HG03064 (cell line): ENCODE results near the gene ABCA9.

Experiments
- ATAC-seq: cut with Tn5 transposase; IDR thresholded peaks from one replicate; pipeline ENCODE4 v1.9.1; 2021; ENCODE audit warnings: low read depth; ENCODE audit not compliant: unreplicated experiment

The ABCA9 gene

DNA sequence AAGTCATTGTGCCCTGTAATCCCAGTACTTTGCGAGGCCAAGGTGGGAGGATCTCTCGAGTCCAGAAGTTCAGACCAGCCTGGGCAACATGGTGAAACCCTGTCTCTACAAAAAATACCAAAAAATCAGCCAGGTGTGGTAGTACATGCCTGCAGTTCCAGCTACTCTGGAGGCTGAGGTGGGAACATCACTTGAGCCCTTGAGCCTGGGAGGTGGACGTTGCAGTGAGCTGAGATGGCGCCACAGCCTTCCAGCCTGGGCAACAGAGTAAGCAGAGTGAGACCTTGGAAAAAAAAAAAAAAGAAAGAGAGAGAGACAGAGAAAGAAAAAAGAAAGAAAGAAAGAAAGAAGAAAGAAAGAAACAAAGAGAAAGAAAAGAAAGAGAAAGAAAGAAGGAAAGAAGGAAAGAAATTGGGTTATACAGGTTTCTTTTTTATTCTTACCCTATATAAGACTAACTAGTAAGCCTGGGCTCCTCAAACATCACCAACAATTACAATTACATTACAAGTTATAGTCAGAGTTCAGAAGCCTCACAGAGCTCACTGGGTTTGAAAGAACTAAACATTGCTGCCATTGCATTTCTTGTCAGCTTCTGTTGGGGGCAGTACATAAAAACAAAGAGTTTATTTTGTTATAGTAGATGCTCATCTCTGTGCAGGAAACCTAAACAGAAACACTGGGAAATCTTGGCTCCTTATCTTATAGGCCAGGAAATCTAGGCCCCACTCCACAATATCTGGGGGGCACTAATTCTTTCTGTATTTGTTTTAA is 6.7 kb upstream of the ABCA9 start:
- ATAC-seq, result no peak

DNA sequence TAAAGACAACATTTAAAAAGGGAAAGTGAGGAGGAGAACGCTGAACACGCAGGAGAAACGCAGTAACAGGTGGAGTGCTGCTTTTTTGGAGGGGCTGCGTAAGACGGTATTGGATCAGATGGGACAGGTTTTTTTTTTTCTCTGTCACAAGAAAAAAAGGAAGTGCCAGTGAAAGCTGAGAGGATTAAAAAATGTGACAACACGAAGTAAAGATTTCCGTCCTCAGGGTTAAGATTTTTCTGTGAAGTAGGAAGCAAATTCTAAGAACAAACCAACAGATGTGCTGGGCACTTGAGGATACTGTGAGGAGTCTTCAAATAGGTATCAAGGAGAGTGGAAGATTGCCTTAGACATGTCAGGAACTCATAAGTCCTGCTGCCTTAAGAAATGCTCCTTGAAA is 5.8 kb upstream of the ABCA9 start:
- ATAC-seq, result no peak

DNA sequence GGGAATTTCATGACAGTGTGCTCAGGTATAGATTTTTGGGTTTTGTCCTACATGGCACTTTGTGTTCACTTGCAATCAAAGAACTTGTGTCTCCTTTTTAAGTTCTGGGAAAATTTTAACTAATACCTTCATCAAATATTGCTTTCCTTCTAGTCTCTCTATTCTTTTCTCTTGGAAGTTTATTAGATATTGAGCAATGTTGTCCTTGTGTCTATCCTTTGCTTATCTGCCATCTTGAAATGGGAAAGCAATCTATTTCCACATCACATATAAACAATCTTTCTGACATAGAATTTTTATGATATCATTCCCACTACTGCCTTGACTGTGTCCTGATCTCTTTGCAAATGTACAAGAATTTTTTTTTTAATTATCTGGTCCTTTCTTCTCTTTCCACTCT is 4.4 kb upstream of the ABCA9 start:
- no peak for ATAC-seq

DNA sequence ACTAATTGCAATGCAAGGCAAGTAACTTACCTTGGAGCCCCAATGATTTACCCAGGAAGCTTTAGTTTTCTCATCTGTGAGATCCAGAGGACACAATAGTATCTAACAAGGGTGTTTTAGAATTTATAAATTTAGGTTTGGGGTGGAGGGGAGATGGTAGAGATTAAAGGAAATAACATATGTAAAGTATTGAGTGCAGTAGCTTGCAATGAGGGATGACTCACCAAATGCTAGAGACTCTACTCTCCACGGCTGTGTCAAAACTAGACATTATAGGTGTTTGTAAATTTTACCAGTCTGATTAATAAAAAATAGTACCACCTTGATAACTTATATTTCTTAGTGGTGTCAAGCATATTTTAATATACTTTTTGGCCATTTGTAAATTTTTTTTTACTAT is 3.7 kb upstream of the ABCA9 start:
- no peak for ATAC-seq

DNA sequence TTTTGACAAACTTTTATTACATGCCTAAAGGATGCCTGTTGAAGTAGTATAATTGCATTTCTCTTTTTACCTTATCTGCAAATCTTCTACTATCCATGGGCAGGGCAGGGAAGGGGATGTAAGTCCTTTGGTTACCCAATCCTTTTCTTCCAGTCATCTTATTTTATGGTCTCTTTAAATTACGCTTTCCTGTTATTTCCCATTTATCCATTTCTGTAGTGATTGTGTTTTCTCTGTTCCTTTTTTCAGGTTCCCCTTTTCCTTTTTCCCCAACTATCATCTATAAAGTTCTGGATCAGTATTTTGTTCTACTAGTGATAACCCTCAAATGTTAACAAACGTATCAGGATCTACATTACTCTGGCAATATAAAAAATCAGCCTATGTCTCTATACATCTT is 3.3 kb upstream of the ABCA9 start:
- ATAC-seq, result no peak

DNA sequence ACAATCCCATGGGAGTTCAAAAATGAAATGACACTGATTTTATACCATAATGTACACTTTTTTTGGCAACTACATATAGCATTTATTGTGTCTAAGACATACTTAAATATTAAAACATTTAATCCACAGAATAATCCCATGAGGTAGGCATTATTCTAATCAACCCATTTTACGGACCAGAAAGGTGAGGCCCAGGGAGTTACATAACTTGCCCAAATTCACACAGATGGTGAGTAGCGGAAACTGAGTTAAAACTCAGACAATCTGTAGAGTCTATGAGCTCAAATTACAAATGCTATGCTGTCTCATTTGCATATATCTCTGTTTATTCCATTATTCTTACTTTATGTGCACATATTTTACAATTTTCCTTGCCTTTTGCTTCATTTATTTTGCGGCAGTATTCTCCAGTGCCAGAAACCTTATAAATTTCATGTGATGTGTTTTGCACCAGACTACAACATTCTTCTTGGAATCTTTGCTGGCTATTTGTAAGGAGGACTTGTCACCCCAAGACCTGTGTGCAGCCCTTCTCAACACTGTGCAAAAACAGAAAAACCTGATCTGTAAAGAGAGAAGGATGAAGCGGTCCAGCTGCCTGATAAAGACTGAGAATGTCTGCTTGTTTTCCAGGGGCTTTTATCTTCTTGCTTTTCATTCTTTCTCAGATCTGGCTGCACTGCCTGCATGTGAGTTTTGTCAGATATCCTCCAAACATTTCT is 2.3 kb upstream of the ABCA9 start:
- ATAC-seq, result no peak

DNA sequence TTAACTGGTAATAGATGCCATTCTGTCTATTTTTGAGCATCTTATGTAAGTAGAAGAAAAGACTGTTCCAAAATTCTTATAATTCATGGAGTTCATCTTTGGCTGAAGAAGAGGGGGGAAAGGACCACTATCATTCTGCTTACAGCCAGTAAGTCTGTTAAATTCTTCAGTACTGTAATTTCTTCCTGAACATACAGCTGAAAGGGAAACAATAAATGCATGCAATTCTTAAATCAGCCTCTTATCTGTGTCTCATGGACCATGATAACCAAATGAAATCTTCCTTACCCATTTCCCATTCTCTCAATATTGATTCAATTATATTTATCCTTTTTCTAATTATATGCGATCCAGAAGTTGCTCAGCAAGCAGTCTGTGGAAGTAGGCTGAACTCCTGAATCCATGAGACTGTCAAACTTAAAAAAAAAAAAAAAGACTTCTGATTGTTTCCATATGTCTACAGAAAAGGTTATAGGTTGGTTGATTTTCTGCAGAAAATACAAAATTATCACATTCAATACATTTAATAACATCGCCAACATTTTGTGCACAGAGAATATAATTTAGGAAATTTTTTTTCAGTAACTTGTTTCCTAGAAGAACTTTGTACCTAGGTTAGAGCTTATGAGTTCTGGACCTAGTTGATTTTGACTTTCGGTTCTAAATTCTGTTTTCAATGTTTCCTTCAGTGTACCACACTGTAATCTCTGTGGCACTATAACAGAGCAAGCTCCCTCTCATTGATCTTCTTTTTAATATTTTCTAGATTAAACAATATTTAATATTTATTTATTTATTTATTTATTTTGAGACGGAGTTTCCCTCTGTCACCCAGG is 1.2 kb upstream of the ABCA9 start:
- no peak for ATAC-seq

DNA sequence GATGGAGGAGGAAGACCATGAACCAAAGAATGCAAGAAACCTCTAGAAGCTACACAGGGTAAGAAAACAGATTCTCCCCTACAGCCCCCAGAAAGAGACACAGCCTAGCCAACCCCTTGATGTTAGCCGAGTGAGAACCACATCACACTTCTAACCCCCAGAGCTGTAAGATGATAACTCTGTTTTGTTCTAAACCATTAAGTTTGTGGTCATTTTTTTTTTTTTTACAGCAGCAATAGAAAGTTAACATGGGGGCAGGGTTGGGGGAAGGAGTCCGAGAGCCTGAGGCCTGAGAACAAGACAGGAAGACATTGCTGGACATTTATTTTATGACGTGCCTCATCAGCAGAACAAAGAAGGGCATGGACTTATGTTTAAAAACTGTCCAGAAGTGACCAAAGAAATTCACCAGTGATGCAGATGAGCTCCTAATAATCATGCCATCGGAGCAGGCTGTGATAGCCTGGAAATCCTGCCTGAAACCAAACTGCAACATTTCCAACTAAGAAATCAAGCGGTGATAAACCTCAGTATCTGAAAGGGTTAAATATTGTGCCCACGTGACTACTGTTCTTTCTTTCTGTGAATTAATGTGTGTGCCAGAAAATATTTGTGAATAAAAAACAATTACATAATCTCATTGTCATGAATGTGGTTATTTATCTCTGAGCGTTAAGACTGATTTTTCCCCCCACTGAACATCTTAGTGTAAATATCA is 1.1 kb downstream of the ABCA9 start:
- no peak for ATAC-seq

DNA sequence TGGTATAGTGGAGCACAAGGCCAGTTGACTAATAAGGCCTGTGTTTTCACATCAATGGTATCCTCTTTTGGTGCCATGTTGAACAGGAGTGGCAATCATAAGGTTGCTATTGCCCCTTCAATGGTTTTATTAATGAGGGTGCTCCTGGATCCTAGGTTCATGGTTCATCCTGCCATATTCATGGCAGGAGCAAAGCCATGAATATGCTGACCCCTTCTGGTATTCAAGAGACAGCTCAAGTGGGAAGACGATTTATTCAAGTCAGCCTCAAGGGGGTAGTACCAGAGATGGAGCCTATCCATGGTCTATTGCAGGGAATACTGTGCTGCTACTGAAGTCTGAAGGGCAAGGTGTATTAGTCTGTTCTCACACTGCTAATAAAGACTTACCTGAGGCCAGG is 2.6 kb downstream of the ABCA9 start:
- no peak for ATAC-seq

DNA sequence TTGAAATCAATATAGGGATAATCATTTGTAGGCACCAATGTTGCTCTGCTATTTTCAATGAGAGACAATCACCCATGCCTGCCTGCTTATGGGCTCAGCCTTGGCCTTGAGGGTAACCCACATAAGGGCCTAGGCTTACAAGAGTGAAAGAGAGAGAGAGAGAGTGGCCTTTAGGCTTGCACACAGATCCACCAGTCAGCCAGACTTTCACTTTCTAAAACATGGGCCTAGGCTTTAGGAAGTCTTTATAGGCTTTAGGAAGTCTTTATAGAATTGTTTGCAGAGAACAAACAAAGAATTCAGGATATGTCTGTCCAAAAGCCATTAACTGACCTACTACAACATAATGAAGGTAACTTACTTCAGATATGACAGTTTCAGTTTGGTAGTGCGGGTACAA is 3.4 kb downstream of the ABCA9 start:
- no peak for ATAC-seq

DNA sequence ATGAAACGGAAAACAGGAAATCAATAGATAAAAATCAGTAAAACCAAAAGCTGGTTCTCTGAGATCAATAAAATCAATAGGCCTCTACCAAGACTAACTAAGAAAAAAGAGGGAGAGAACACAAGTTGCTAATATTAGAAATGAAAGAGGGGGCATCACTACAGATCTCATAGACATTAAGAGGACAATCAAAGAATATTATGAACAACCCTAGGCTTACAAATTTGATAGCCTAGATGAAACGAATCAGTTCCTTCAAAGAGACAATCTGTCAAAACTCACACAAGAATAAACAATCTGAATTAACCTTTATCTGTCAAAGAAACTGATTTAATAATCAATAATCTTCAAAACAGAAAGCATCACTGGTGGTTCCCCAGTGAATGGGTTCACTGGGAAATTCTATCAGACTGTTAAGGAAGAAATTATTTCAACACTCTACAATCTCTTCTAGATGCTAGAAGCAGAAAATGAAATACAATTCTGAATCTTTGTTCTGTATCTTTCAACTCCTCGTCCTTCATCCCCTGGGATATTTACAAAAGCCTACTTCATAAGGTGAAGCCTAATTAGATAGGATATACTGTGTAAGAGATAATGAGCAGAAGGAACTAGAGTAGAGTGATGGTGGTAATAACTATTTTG is 4.4 kb downstream of the ABCA9 start:
- no peak for ATAC-seq

DNA sequence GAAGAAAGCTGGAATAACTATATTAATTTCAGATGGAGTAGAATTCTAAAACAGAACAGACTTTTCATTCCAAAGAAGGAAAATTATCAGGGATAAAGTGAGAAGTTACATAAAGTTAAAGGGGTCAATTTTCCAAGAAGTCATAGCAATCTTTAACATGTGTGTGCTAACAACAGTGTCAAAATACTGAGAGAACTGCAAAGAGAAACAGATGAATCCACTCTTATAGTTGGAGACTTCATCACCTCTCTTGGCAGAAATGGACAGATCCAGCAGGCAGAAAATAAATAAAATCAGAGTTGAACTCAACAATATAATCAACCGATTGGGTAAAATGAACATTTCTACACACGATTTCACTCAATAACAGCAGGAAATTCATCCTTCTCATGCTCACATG is 5.4 kb downstream of the ABCA9 start:
- no peak for ATAC-seq

DNA sequence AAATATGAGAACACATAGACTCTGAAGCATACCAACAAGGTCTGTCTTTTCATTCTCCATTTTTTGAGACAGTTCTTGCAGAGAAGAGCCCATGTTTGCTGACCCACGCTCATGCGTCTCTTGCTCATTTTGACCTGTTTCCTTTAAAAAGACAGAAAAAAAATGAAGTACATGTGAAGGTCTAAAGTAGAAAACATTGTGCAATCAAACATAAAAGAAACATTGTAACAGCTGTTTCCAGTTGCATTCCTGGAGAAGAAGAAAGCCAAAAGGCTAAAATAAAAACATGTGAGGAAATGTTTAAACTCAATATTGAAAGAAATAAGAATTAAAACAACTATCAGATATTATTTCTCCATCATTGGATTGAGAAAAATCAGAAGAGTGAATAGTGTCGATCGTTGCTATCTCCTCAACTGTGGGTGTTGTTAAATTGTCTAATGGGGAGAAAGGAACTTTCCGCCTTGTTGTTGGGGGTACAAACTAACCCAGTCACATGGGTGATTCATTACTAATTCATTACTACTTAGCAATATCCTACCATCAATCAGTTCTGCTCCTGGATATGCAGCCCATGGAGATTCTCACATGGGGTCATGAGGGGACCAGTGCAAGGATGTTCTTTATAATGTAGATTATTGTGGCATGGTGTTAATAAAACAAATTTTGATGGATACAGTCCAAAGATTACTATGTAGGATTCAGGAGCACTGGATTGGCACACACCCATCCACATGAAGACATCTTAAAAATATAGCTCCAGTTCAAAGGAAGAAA is 9.5 kb downstream of the ABCA9 start:
- ATAC-seq, result no peak

DNA sequence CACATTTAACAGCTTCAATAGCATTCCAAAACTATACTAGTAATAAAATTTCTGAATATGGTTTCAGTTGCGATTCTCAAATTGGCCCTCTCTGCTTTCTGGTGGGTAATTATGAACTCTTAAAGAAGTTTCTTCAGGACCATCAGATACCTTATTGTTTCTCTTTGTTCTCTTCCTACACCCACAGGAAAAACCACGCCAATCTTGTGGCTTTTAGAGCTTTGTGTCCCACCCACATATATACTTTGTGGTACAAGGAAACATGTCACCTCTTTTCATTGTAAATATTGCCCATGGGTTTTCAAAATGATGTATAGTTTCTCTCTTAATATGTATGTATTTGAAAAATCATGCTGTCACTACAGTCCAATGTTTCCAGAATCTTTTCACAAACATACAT is 12.1 kb downstream of the ABCA9 start:
- no peak for ATAC-seq

DNA sequence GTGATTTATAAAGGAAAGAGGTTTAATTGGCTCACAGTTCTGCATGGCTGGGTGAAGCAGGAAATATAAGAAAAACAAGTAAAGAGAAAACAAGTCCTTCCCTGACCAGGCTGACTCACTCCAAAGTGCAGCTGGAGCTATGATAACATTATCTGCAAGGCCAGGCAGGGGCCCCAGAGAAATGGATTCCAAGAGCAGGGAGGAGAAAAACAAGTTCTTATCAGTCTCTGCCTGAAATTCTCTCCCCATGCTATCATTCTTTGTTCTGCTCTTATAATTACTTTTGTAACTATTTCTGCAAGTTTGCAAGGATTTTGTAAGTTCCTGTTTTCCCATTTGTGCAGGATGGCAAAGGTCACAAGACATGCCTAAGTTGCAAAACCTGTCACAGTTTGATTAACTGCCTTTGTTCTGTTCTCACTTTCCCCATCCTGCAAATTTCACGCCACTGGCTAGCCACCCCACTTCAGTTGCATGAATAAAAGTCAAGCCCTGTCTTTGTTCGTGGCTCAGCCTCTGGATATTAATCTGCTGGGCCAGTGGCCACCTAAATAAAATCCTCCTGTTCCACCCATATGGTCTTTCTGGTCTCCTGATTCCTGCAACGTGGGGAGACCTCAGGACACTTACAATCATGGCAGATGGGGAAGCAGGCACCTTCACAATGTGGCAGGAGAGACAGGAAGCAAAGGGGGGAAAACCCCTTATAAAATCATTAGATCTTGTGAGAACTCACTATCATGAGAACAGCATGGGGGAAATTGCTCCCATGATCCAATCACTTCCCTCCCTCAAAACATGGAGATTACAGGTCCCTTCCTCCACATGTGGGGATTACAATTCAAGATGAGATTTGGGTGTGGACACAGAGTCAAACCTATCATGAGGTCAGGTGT is 13.1 kb downstream of the ABCA9 start:
- ATAC-seq, result no peak

DNA sequence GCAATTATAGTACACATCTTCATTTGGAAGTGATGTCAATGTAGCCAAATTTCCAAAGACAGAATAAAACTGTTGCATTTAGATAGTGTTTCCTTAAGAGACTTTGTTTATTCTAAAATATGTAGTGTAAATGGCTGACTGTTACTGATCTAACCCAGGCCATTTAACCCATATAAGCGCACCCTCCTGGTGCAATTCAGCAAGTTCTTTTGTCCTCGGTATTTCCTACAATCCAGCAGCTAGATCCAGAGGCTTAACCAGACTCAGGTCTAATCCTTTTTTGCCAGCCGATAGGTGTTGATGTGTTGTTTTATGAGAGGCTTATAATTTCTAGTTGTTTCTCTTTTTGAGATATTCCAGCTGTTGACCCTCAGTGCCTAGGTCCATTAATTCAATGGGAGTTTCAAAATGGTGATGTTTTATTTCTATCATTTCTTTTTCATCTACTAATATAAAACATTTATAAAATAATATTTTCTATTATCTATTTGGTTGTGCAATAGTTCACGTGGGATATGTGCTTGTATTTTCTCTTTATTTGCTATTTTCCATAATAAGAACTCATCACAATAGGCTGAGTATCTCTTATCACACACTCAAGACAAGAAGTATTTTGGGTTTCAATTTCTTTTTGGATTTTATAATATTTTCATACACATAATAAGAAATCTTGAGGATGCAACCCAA is 14.5 kb downstream of the ABCA9 start:
- no peak for ATAC-seq

DNA sequence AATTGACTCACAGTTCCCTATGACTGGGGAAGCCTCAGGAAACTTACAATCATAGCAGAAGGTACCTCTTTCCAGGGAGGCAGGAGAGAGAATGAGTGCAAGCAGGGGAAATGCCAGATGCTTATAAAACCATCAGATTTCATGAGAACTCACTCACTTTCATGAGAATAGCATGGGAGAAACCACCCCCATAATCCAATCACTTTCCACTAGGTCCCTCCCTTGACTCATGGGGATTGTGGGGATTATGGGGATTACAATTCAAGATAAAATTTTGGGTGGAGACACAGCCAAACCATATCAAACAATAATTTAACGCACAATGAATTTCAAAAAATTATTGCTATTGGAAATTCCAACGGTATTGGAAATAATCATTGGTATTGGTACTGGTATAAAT is 15.1 kb downstream of the ABCA9 start:
- no peak for ATAC-seq

DNA sequence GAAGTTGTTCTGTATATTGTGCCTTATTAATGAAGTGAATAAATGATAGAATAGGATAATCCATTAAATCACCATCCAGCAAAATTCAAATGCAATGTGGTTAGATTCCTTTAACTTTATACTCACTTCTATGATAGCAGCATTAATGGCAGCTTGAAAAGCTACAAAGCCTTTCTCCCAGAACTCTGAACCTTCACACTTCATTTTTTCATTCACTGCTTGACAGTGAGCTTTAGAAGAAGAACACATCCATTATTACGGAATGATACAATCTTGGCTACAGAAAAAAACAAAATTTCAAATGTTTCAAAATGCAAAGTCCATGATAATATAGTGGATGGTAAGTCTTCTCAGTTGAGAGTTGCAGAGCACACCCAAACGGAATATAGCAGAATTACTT is 16.4 kb downstream of the ABCA9 start:
- ATAC-seq, result no peak
